ENCODE results near the gene MSL1. TPM values are rescaled to one million over a fixed set of nuclear protein-coding genes. Genes with fewer than 3 reads are reported as not detected.

MSL1 gene
- total and polyA plus RNA-seq, 2 of the 13 experiments (the other 11 are each of a cell fraction or from before 2014, with no cell fraction given), result 63.8 to 88.5 TPM

- TF ChIP-seq, protein P1, sequence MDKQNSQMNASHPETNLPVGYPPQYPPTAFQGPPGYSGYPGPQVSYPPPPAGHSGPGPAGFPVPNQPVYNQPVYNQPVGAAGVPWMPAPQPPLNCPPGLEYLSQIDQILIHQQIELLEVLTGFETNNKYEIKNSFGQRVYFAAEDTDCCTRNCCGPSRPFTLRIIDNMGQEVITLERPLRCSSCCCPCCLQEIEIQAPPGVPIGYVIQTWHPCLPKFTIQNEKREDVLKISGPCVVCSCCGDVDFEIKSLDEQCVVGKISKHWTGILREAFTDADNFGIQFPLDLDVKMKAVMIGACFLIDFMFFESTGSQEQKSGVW (CRISPR knock-in tag; IDR thresholded peaks at IDR 0.05; ENCODE audit: borderline replicate concordance), result no peak
- TF ChIP-seq HDAC6 (IDR thresholded peaks at IDR 0.05; ENCODE audit: low read depth, low read length), result no peak
- peak; percentile 59; the same call in 1 of the 2 replicates for TF ChIP-seq NFKBIZ (CRISPR knock-in tag; IDR thresholded peaks at IDR 0.05)
- peak; percentile 90 for TF ChIP-seq MTERF4 (CRISPR knock-in tag; IDR thresholded peaks at IDR 0.05)
- no peak for TF ChIP-seq LCORL (IDR thresholded peaks at IDR 0.05)
- TF ChIP-seq LCORL (CRISPR knock-in tag; IDR thresholded peaks at IDR 0.05), result peak; percentile 91
- peak; percentile 89 for TF ChIP-seq HOXA3 (CRISPR knock-in tag; IDR thresholded peaks at IDR 0.05)
- TF ChIP-seq SAP130 (CRISPR knock-in tag; IDR thresholded peaks at IDR 0.05; ENCODE audit: low read depth), result peak; percentile 96
- peak; percentile 59; the same call in 1 of the 2 replicates for TF ChIP-seq RCOR2 (CRISPR knock-in tag; IDR thresholded peaks at IDR 0.05)
- no peak for TF ChIP-seq ZNF354B (CRISPR knock-in tag; IDR thresholded peaks at IDR 0.05)
- TF ChIP-seq SNAPC2 (CRISPR knock-in tag; IDR thresholded peaks at IDR 0.05), result no peak
- peak; percentile 92 for TF ChIP-seq NCOR1 (IDR thresholded peaks at IDR 0.05; ENCODE audit: borderline replicate concordance, low read length)
- TF ChIP-seq RNF2 (conservative IDR thresholded peaks at IDR 0.05; ENCODE audit: low read depth), result peak; percentile 98
- peak; percentile 87 for TF ChIP-seq BCL6 (CRISPR knock-in tag; IDR thresholded peaks at IDR 0.05)
- TF ChIP-seq, protein P2, sequence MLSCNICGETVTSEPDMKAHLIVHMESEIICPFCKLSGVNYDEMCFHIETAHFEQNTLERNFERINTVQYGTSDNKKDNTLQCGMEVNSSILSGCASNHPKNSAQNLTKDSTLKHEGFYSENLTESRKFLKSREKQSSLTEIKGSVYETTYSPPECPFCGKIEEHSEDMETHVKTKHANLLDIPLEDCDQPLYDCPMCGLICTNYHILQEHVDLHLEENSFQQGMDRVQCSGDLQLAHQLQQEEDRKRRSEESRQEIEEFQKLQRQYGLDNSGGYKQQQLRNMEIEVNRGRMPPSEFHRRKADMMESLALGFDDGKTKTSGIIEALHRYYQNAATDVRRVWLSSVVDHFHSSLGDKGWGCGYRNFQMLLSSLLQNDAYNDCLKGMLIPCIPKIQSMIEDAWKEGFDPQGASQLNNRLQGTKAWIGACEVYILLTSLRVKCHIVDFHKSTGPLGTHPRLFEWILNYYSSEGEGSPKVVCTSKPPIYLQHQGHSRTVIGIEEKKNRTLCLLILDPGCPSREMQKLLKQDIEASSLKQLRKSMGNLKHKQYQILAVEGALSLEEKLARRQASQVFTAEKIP (CRISPR knock-in tag; IDR thresholded peaks at IDR 0.05; ENCODE audit: borderline replicate concordance), result no peak
- TF ChIP-seq, protein P3, sequence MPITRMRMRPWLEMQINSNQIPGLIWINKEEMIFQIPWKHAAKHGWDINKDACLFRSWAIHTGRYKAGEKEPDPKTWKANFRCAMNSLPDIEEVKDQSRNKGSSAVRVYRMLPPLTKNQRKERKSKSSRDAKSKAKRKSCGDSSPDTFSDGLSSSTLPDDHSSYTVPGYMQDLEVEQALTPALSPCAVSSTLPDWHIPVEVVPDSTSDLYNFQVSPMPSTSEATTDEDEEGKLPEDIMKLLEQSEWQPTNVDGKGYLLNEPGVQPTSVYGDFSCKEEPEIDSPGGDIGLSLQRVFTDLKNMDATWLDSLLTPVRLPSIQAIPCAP (CRISPR knock-in tag; IDR thresholded peaks at IDR 0.05; ENCODE audit: low read depth), result peak; percentile 67; the same call in 1 of the 2 replicates
- peak; percentile 86 for TF ChIP-seq RFX5 (IDR thresholded peaks at IDR 0.05; ENCODE audit: low read depth, low read length)
- peak; percentile 74 for TF ChIP-seq SSRP1 (CRISPR knock-in tag; IDR thresholded peaks at IDR 0.05)
- no peak for TF ChIP-seq NFIC (IDR thresholded peaks at IDR 0.05; ENCODE audit: low read length)
- no peak for TF ChIP-seq ATF1 (CRISPR knock-in tag; IDR thresholded peaks at IDR 0.05)
- TF ChIP-seq ZNF160 (CRISPR knock-in tag; IDR thresholded peaks at IDR 0.05), result 0 out of 2 replicates have a peak, but pooled peaks have one; percentile 79
- TF ChIP-seq FOXJ3 (CRISPR knock-in tag; IDR thresholded peaks at IDR 0.05; ENCODE audit: borderline replicate concordance), result peak; percentile 74
- TF ChIP-seq NFE2L1 (CRISPR knock-in tag; IDR thresholded peaks at IDR 0.05; ENCODE audit: borderline replicate concordance), result no peak
- TF ChIP-seq SP5 (CRISPR knock-in tag; IDR thresholded peaks at IDR 0.05; ENCODE audit: borderline replicate concordance, low read depth), result peak; percentile 91
- TF ChIP-seq ZNF530 (CRISPR knock-in tag; IDR thresholded peaks at IDR 0.05; ENCODE audit: low read depth), result no peak
- TF ChIP-seq CREM (IDR thresholded peaks at IDR 0.05), result peak; percentile 67
- TF ChIP-seq CREM (CRISPR knock-in tag; IDR thresholded peaks at IDR 0.05), result no peak
- TF ChIP-seq ZNF740 (CRISPR knock-in tag; IDR thresholded peaks at IDR 0.05), result 0 out of 2 replicates have a peak, but pooled peaks have one; percentile 33
Observed at GRCh38 chr17:40097931-40098845, 23.6 kb upstream of the MSL1 start (continued).
